Astrocyte of the hippocampus (primary cell): ENCODE data around the gene MRAP.
"Not testable (repeated sequence)": the region's sequence is repeated elsewhere in the genome, so short reads cannot be mapped to it uniquely, and the experiment has no call there.

Experiments used
- DNase-seq: peaks from one replicate; pipeline ENCODE4 v3.0.0; 2011; ENCODE audit warnings: low read depth, low spot score

MRAP gene

GRCh38 chr21:32300117-32300681, 1.5 kb downstream of the MRAP start:
- no peak for DNase-seq

GRCh38 chr21:32301596-32301995, 2.9 kb downstream of the MRAP start:
- no peak for DNase-seq

DNA sequence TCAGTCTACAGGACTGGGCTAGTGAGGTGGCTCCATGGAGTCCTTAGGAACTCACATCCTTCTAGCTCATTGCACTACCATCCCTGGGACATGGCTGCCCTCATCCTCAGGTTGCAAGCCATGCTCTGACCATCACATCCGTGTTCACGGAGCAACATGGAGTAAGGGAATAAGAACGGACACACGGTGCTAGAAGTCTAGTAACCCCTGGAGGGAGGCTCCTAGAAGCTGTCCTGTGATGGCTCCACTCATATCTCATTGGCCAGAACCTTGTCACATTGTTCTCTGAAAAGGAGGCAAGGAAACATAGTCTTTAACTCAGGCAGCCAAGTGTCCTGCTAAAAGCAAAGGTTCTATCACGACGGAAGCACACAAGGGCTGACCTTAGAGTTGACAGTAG, 3.9 kb downstream of the MRAP start:
- DNase-seq = no peak

DNA sequence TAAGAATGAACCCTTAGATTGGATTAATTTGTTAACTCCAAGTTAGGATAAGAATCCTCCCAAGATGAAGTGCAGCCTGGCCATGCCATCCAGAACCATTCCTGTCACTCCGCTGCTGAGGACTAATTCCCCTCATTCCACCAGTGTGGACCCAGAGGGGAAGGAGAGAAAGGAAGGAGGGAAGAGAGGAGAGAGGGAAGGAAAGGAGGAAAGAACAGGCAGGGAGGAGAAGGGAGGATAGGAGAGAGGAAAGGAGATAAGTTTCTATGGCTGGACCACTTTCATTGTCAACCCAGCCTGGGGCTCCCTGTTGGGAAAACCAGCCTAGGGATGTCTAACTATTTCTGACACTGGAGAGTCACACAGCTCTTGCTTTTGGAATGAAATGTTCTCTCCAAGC, 4.7 kb downstream of the MRAP start:
- no peak for DNase-seq

GRCh38 chr21:32304998-32305397, 6.3 kb downstream of the MRAP start:
- DNase-seq = no peak

GRCh38 chr21:32306021-32306780, 7.5 kb downstream of the MRAP start:
- DNase-seq = no peak

DNA sequence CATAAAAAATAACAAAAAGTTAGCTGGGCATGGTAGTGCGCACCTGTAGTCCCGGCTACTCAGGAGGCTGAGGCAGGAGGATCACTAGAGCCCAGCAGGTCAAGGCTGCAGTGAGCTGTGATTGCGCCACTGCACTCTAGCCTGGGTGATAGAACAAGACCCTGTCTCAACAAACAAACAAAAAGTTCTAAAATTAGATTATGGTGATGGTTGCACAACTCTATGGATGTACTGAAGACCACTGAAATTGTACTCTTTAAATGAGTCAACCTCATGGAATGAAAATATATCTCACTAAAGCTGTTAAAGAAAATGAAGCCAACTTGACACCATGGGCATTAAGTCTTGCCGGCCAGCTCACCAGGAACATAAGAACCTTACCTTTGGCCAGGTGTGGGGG, 9.1 kb downstream of the MRAP start:
- no peak for DNase-seq

GRCh38 chr21:32308696-32309095, 10.0 kb downstream of the MRAP start:
- DNase-seq = no peak

DNA sequence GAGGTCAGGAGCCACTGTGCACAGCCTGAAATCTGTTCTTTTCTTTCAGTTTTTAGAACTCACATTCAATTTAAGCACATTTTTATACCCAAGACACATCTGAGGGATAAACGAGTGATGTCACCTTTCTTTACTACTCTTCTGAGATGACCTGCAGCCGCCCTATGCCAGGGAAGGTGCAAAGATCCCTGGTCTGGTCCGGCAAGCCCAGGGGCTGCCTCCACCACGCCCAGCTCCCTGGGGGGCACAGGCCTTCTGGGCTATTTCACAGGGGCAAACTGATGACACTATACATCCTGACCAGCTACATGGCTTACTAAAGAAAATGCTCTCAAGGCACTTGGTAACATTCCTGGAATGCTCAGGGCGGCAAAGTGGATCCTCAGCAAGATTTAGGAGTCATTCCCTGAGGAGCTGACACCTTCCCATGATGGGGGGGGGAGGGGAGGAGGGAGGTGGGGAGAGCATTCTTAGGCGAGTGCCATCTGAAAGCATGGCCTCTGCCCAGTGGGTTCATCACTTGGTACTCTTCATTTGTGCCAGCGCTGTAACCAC, 11.3 kb downstream of the MRAP start:
- no peak for DNase-seq

GRCh38 chr21:32310976-32311375, 12.3 kb downstream of the MRAP start:
- not testable (repeated sequence) for DNase-seq

DNA sequence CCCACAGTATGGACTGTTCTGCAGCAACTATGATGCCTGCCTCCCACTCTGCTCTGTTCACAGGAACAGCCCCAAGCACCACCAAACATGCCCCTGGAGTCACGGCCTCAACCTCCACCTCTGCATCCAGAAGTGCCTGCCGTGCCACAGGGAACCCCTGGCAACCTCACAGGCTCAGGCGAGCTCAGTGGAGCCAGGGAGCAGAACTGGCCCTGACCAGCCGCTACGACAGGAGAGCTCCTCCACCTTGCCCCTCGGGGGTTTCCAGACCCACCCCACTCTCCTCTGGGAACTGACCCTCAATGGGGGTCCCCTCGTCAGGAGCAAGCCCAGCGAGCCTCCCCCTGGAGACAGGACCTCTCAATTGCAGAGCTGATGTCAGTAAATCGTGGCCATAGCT, 13.0 kb downstream of the MRAP start:
- DNase-seq = no peak

DNA sequence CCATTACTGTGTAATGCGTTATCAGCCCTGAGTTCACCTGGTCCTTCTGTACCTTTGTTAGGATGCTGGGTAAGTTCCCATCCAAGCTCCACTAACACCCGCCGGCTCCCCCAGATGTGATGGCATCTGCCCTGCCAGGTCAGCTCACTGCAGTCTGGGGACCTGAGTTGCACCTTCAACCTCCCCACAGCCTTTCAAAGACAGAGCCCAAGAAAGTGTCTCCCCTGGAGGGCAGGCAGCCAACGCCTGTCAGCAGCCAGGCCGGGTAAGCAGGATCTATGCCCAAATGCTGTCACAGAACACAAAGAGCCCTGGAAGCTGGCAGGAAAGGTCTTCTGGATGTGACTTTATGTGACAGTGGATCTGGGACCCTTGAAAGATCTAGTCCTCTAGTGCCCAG, 13.7 kb downstream of the MRAP start:
- no peak for DNase-seq

- no peak for DNase-seq
These were observed 14.3 kb downstream of the MRAP start for GRCh38 chr21:32312976-32313375.

- no peak for DNase-seq
These were observed 16.2 kb downstream of the MRAP start for GRCh38 chr21:32314806-32315205.

- DNase-seq = no peak
These were observed 17.0 kb downstream of the MRAP start for GRCh38 chr21:32315511-32316281.

DNA sequence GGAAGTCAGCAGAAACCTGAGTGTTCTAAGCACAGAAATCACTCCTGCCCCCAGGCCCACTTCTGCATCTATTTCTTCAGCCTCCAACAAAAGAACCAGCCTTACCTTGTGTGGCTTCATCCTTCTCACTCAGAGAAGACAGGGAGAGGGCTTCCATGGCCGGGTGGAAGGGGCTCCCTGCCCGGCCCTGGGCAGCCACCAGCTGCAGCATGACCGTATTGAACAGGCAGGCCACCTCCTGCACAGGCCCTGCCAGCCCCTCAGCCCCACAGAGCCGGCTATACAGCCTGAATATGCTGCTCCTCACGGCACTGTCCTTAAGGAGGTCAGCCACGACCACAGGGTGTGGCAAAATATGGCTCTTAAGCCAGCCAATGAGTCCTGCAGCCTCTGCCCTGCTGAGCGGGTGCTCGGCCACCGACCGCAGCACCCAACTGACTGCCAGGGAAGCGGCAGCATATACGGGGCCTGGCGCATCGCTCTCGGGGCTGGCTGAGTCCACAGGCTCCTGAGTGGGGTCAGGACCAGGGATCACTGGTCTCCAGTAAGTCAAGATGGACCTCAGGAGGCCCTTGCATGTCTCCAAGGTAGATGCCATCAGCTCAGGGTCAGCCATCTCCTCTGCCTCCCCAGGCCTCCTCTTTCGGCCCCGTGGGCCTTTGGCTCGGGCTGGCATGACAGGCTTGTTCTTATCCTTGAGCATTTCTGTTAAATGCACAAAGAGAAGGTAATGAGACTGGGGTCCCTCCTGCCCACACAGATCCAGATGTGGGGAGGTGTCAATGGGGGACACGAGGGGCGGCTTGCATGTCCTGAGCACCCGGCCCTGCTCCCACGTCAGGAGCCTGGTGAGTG, 17.9 kb downstream of the MRAP start:
- no peak for DNase-seq

DNA sequence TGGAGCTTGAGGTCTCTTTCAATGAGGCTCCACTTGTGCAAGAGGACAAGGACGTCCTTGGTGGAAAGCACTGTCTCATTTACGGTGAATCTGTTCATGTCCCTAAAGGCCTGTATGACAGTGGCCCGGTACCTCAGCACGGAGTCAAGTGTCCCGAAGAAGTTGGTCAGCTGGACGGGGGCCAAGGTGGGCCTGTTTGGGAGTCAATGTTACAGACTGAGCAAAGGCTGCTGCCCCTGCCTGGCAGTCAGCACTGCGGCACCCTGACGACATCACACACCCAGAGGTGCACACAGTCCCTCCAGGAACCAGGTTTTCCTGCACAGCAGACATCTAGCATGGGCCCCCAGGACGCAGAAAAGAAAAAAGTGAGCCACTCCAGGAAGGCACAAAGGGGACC, 19.1 kb downstream of the MRAP start:
- no peak for DNase-seq

- DNase-seq = no peak
These were observed 20.4 kb downstream of the MRAP start for GRCh38 chr21:32319012-32319411.

- DNase-seq = no peak
These were observed 21.4 kb downstream of the MRAP start for GRCh38 chr21:32320059-32320458.

GRCh38 chr21:32320726-32321125, 22.1 kb downstream of the MRAP start:
- DNase-seq = no peak

- DNase-seq = no peak
These were observed 22.8 kb downstream of the MRAP start for GRCh38 chr21:32321480-32321879.

DNA sequence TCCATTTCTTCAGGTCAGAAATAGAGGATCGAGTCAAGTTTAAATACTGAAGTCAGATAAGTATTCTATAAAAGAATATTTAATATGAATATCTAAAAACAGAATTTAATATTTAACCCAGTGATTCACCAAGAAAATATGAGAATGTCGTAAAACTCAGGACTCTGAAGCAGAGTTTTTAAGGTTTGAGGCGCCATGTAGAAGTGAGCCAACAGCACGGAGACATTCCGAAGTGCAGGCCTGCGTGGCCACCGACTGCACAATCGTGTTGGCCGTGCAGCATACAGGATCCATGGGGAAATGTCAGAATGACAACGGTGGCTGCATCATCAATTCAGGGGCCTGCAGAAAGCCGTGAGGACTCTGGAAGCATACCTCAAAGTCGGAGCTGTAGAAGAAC, 23.4 kb downstream of the MRAP start:
- no peak for DNase-seq
